Panc1 (cell line): Measurements from ENCODE around the gene DVL2.

Source experiments
- POLR2AphosphoS5 ChIP-seq: IDR thresholded peaks from 2 replicates; pipeline ENCODE4 v1.6.1; 2012; ENCODE audit warnings: mild to moderate bottlenecking, low read depth, low read length, moderate library complexity
- TCF7L2 ChIP-seq: IDR thresholded peaks from 2 replicates; pipeline ENCODE4 v1.6.1; 2011; ENCODE audit warnings: mild to moderate bottlenecking, low read depth, low read length, inconsistent platforms
- TF ChIP-seq, protein P1 (sequence below): fragments of 450-650 bp; IDR thresholded peaks from 2 replicates; pipeline ENCODE4 v1.5.1; 2017; ENCODE audit warnings: mild to moderate bottlenecking

- TF ChIP-seq, protein P1, sequence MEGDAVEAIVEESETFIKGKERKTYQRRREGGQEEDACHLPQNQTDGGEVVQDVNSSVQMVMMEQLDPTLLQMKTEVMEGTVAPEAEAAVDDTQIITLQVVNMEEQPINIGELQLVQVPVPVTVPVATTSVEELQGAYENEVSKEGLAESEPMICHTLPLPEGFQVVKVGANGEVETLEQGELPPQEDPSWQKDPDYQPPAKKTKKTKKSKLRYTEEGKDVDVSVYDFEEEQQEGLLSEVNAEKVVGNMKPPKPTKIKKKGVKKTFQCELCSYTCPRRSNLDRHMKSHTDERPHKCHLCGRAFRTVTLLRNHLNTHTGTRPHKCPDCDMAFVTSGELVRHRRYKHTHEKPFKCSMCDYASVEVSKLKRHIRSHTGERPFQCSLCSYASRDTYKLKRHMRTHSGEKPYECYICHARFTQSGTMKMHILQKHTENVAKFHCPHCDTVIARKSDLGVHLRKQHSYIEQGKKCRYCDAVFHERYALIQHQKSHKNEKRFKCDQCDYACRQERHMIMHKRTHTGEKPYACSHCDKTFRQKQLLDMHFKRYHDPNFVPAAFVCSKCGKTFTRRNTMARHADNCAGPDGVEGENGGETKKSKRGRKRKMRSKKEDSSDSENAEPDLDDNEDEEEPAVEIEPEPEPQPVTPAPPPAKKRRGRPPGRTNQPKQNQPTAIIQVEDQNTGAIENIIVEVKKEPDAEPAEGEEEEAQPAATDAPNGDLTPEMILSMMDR, result no peak
- no peak for TF ChIP-seq POLR2AphosphoS5
- no peak for TF ChIP-seq TCF7L2
These were observed 16.6 kb upstream of the DVL2 start for GRCh38 chr17:7250695-7251627.
